Coronary artery (tissue), 2 donors: ENCODE results near the gene CHDH.

Experiments used
- DNase-seq: peaks from one replicate; pipeline ENCODE4 v3.0.0-alpha.2; 2017; ENCODE audit warnings: low spot score
- H3K27ac ChIP-seq, 2 donors: fragments of 200-600 bp; sonication (generic); one replicate each; pipeline ENCODE4 v1.5.1; 2016 to 2019
- H3K4me3 ChIP-seq: fragments of 200-600 bp; sonication (generic); 2 replicates; pipeline ENCODE4 v1.5.1; 2016; ENCODE audit warnings: mild to moderate bottlenecking, moderate library complexity
- CTCF ChIP-seq: fragments of 200-600 bp; sonication (generic); IDR thresholded peaks from one replicate; pipeline ENCODE4 v1.5.1; 2019; ENCODE audit warnings: antibody characterized with exemption

The CHDH gene

DNA sequence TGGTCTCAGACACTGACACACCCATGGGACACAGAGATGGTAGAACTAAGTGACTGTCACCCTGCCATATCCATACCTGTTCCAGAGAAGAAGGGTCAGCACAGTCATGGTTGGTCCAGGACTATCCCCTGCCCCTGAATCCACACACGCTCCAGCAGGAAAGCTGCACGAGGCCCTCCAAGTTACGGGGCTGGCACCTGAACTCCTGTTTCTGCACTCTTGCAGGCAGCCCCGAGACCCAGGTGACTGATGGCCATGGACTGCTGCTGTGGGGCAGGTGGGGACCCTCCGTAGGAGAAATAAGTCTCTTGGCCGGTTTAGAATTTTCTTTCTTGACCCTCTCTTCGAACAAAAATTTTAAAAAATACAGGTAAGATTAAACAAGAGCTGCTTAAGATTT is 30.6 kb downstream of the CHDH start:
- Histone ChIP-seq H3K27ac (no peak overlapping the region), H3K4me3 (no peak overlapping the region)
- DNase-seq: peak; percentile 21
- no peak for TF ChIP-seq CTCF

GRCh38 chr3:53815067-53815466 is 31.2 kb downstream of the CHDH start:
- peak; percentile 29 for DNase-seq
- H3K4me3 ChIP-seq: no peak overlapping the region
- no peak overlapping the region for H3K27ac ChIP-seq
- no peak for TF ChIP-seq CTCF

DNA sequence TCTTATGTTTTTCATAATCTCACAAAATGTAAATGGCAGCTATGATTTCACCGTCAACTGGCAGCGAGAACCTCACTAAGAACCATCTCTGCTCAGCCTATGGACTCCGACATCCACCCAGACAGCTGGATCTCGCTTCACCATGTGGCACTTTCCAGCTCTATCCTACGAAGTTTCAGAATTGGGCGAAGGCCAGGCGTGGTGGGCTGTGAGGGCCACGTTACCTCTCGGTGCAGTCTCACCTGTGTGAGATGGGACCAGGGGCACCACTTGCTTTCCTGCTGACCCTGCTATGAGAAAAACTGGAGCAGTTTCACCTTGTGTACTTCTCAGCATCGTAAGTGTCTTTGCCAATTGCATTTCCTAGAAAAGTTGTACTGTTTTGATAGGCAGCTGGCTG is 32.3 kb downstream of the CHDH start:
- H3K4me3 ChIP-seq: no peak overlapping the region
- DNase-seq: peak; percentile 63
- no peak for TF ChIP-seq CTCF
- no peak overlapping the region for H3K27ac ChIP-seq

GRCh38 chr3:53813229-53813628 is 33.0 kb downstream of the CHDH start:
- DNase-seq: no peak
- TF ChIP-seq CTCF: no peak
- Histone ChIP-seq H3K4me3 (no peak overlapping the region), H3K27ac (no peak overlapping the region)

- H3K4me3 ChIP-seq: no peak overlapping the region
- DNase-seq: peak; percentile 33
- no peak overlapping the region for H3K27ac ChIP-seq
- no peak for TF ChIP-seq CTCF
Measured at GRCh38 chr3:53812434-53812833, 33.8 kb downstream of the CHDH start.

GRCh38 chr3:53811143-53811927 is 34.9 kb downstream of the CHDH start:
- no peak for TF ChIP-seq CTCF
- no peak overlapping the region for H3K27ac ChIP-seq
- DNase-seq: peak; percentile 47
- no peak overlapping the region for H3K4me3 ChIP-seq

- no peak overlapping the region for H3K4me3 ChIP-seq
- no peak overlapping the region for H3K27ac ChIP-seq
- TF ChIP-seq CTCF: no peak
- peak; percentile 58 for DNase-seq
Measured at GRCh38 chr3:53809764-53810400, 36.3 kb downstream of the CHDH start.
